A549 treated with AZD2906 at 1 μM for 4 hours (cell line): ENCODE results near the gene GSN. TPM values are rescaled to one million over a fixed set of nuclear protein-coding genes. Genes with fewer than 3 reads are reported as not detected.

ENCODE experiments used
- total RNA-seq: library from RNA; stranded (reverse); fragments of 200-300 nt; extraction: Qiagen RNA extraction; gene quantifications from 5 replicates; pipeline ENCODE4 v1.2.3, GENCODE V29; 2022

Gene GSN
- total RNA-seq, result 81.3 to 97.6 TPM (median 89.3 TPM) in 5 replicates

GRCh38 chr9:121267689-121268597 is at the start of gene GSN:
Gene GSN (plus strand): TSS chr9:121268162. CDS start chr9:121301972, 33,810 bp downstream.

DNA sequence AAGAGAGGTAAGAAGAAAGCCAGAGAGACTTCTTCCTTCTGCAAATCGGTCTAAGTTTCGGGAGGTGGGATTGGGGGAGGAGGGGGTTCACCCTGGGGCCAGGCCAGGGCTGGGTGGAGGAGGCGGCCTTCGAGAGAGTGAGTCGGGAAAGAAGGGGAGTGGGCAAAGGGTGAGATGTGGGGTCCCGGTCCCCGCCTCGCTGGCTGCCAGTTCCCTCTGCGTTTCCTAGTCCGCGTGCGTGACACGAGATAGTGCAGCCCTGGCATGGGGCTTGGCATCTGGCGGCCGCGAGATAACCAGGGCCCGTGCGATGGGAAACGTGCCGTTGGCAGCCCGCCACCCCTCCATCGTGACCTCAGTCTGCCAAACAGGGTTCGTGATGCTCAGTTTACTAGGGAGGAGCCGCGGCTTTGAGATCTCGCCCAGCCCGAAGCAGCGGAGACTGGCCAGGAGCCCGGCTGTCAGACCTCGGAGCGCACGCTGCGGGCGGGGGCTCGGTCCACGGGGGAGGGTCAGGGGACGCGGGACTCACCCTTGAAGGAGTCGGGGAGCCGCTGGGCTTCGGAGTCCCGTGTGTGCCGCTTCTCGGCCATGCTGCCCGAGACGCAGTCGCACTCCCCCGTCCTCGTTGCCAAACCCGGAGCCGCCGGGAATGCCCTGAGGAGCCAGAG is 101.8 kb downstream of the GSN start, which contains the start of gene STOM:
STOM (minus strand) TSS at position 656 of the 671 bp plus-strand sequence; CDS start at position 593, 63 bp downstream.

Other genes with a start within 250 kb of the GSN start
- 10.8 to 13.7 TPM (median 11.3 TPM) in 5 replicates for gene C5, start 217.9 kb upstream of the GSN start, total RNA-seq
- 4.3 to 6.7 TPM (median 5.5 TPM) in 5 replicates for gene CNTRL, start 193.2 kb upstream of the GSN start, total RNA-seq
- 48.9 to 52.9 TPM (median 50.1 TPM) in 5 replicates for gene RAB14, start 66.3 kb upstream of the GSN start, total RNA-seq
- gene STOM, start 102.1 kb downstream of the GSN start, total RNA-seq, result 399 to 563 TPM (median 405 TPM) in 5 replicates
- not detected in 5 replicates for gene GGTA1, start 231.7 kb downstream of the GSN start, total RNA-seq